Osteoblast (primary cell): Measurements from ENCODE around the gene RNU4-1. TPM values are rescaled to one million over a fixed set of nuclear protein-coding genes. Genes with fewer than 3 reads are reported as not detected.
"Not testable (repeated sequence)": the region's sequence is repeated elsewhere in the genome, so short reads cannot be mapped to it uniquely, and the experiment has no call there.

Source experiments
- DNase-seq: peaks from one replicate; pipeline ENCODE4 v3.0.0; 2011; ENCODE audit warnings: low spot score, mixed read lengths; ENCODE audit not compliant: insufficient read length; ENCODE audit errors: missing footprints
- H2AFZ ChIP-seq: 2 replicates; pipeline ENCODE4 v1.6.0; 2011; ENCODE audit warnings: mild to moderate bottlenecking, low read length
- H3K27ac ChIP-seq: 2 replicates; pipeline ENCODE4 v1.5.1; 2011; ENCODE audit warnings: mild to moderate bottlenecking, low read depth, low read length, moderate library complexity
- H3K27me3 ChIP-seq: 2 replicates; pipeline ENCODE4 v1.6.0; 2012; ENCODE audit warnings: mild to moderate bottlenecking, control low read depth, inconsistent platforms, low read length, moderate library complexity; ENCODE audit not compliant: insufficient read depth
- H3K36me3 ChIP-seq: 2 replicates; pipeline ENCODE4 v1.5.1; 2011; ENCODE audit warnings: mild to moderate bottlenecking, low read length, control low read depth, moderate library complexity; ENCODE audit not compliant: insufficient read depth
- H3K4me1 ChIP-seq: 2 replicates; pipeline ENCODE4 v1.5.1; 2011; ENCODE audit warnings: mild to moderate bottlenecking, low read length, control low read depth, moderate library complexity; ENCODE audit not compliant: insufficient read depth
- H3K4me2 ChIP-seq: 2 replicates; pipeline ENCODE4 v1.6.0; 2011; ENCODE audit warnings: mild to moderate bottlenecking, low read length; ENCODE audit not compliant: insufficient read depth
- H3K4me3 ChIP-seq: fragments of 200-600 bp; sonication (generic); 3 replicates; pipeline ENCODE4 v1.5.1; 2012; ENCODE audit warnings: mild to moderate bottlenecking, low read length, inconsistent platforms; ENCODE audit not compliant: insufficient read depth
- H3K79me2 ChIP-seq: 2 replicates; pipeline ENCODE4 v1.6.0; 2012; ENCODE audit warnings: mild to moderate bottlenecking, low read length, control low read depth, inconsistent platforms; ENCODE audit not compliant: insufficient read depth
- H3K9me3 ChIP-seq: 2 replicates; pipeline ENCODE4 v1.5.1; 2011; ENCODE audit warnings: low read depth, low read length, control low read depth
- H4K20me1 ChIP-seq: 2 replicates; pipeline ENCODE4 v1.6.0; 2012; ENCODE audit warnings: mild to moderate bottlenecking, low read length, control low read depth; ENCODE audit not compliant: insufficient read depth
- total RNA-seq: library from RNA; depleted of rRNA; stranded (reverse); fragments of >200 nt; gene quantifications from 2 replicates; pipeline ENCODE4 v1.2.3, GENCODE V29; 2012
- TF ChIP-seq, protein P1 (sequence below): IDR thresholded peaks from 2 replicates; pipeline ENCODE4 v1.5.1; 2011; ENCODE audit warnings: mild to moderate bottlenecking, low read depth, low read length, moderate library complexity; ENCODE audit errors: extremely low read depth

The RNU4-1 gene
- total RNA-seq, 1 donor, result under 0.01 TPM

DNA sequence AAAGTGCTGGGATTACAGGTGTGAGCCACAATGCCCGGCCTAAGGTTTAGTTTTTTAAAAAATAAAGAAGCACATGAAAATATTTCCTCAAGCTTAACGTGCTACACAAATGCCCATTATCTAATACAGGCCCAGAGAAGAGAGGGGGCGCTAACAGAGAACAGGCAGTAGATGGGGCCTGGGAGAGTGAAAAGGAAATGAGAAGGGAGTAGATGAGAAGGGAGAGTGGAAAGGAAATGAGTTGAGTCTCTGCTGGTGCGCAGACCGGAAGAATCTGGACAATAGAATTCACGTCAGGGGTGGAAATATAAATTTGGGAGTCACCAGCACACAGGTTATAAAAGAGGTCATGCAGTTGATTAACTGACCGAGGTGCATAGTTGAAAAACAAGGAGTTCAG, 38.2 kb downstream of the RNU4-1 start:
- peaks cover 94% of the 10 kb centered on the region for H3K79me2 ChIP-seq
- peaks cover 52% of the 10 kb centered on the region for H4K20me1 ChIP-seq

DNA sequence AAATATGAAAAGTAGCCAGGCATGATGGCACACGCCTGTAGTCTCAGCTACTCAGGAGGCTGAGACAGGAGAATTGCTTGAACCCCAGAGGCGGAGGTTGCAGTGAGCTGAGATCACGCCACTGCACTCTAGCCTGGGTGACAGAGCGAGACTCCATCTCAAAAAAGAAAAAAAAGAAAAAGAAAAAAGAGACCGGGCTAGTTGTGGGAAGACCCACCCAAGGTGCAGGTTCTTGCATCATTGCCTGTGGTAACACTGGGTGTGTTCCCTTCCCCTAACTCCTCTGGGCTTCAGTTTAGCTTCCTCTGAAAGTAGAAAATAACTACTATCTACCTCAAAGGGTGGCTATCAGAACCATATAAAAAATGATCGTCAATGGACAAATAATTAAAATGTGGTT, 39.7 kb downstream of the RNU4-1 start:
- H2AFZ ChIP-seq, DNase-seq, H3K27me3 ChIP-seq, H3K27ac ChIP-seq, H3K9me3 ChIP-seq, H3K4me2 ChIP-seq, H3K4me3 ChIP-seq: not testable (repeated sequence)
- H3K79me2 ChIP-seq, result peaks cover 94% of the 10 kb centered on the region
- H4K20me1 ChIP-seq, result peaks cover 55% of the 10 kb centered on the region
- H3K36me3 ChIP-seq, result peaks cover 20% of the 10 kb centered on the region
- H3K4me1 ChIP-seq, result peaks cover 56% of the 10 kb centered on the region

More for the DNA sequence above, 38.2 kb downstream of the RNU4-1 start:
- peaks cover 16% of the 10 kb centered on the region for H3K36me3 ChIP-seq
- H3K4me1 ChIP-seq, result peaks cover 57% of the 10 kb centered on the region
- no peaks in the 10 kb centered on the region for H3K27me3 ChIP-seq
- DNase-seq, result no peak
- H3K4me3 ChIP-seq, result no peak overlapping the region
- H3K4me2 ChIP-seq, result no peak overlapping the region
- H2AFZ ChIP-seq, result no peak overlapping the region
- TF ChIP-seq, protein P1, sequence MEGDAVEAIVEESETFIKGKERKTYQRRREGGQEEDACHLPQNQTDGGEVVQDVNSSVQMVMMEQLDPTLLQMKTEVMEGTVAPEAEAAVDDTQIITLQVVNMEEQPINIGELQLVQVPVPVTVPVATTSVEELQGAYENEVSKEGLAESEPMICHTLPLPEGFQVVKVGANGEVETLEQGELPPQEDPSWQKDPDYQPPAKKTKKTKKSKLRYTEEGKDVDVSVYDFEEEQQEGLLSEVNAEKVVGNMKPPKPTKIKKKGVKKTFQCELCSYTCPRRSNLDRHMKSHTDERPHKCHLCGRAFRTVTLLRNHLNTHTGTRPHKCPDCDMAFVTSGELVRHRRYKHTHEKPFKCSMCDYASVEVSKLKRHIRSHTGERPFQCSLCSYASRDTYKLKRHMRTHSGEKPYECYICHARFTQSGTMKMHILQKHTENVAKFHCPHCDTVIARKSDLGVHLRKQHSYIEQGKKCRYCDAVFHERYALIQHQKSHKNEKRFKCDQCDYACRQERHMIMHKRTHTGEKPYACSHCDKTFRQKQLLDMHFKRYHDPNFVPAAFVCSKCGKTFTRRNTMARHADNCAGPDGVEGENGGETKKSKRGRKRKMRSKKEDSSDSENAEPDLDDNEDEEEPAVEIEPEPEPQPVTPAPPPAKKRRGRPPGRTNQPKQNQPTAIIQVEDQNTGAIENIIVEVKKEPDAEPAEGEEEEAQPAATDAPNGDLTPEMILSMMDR, result no peak
- no peaks in the 10 kb centered on the region for H3K9me3 ChIP-seq
- H3K27ac ChIP-seq, result no peak overlapping the region

DNA sequence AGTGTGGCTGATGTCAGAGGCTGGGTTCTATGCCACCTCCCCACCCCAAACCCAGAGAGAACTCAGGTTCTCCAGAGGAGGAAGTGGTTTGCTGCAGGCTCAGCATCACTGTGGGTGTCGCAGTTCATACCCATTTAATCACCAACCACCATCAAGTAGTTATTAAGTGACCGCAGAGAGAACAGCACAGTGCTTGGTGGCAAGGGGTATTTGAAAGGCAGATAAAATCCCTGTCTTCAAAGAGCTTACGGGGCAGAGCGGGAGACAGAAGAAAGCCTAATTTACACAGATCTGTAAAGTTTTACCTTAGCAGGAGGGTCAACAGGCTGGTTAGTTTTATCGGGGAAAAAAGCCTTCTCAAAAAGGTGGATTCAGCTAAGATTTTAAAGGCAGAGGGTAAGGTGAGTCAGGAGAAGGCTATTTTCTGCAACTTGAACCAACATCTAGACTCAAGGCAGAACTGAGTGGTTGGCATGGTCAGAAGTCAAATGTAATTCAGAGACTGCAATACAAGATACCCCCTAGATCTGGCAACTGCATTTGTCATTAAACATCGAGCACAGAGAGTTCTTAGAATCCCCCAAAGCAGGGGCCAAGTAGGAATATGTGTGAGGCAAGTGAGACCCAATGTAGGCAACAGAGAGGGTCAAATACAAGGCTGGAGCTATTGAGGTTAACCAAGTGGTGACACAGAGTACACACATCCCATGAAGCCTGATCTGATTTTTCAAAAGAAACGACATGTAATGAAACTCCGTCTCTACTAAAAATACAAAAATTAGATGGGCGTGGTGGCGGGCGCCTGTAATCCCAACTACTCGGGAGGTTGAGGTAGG, 40.7 kb downstream of the RNU4-1 start:
- no peaks in the 10 kb centered on the region for H3K9me3 ChIP-seq
- no peak overlapping the region for H3K27ac ChIP-seq
- no peaks in the 10 kb centered on the region for H3K27me3 ChIP-seq
- H2AFZ ChIP-seq, result no peak overlapping the region
- H3K79me2 ChIP-seq, result peaks cover 95% of the 10 kb centered on the region
- no peak overlapping the region for H3K4me2 ChIP-seq
- H4K20me1 ChIP-seq, result peaks cover 51% of the 10 kb centered on the region
- H3K4me1 ChIP-seq, result peaks cover 56% of the 10 kb centered on the region
- peaks cover 20% of the 10 kb centered on the region for H3K36me3 ChIP-seq
- TF ChIP-seq, protein P1, result no peak
- no peak overlapping the region for H3K4me3 ChIP-seq
- no peak for DNase-seq

DNA sequence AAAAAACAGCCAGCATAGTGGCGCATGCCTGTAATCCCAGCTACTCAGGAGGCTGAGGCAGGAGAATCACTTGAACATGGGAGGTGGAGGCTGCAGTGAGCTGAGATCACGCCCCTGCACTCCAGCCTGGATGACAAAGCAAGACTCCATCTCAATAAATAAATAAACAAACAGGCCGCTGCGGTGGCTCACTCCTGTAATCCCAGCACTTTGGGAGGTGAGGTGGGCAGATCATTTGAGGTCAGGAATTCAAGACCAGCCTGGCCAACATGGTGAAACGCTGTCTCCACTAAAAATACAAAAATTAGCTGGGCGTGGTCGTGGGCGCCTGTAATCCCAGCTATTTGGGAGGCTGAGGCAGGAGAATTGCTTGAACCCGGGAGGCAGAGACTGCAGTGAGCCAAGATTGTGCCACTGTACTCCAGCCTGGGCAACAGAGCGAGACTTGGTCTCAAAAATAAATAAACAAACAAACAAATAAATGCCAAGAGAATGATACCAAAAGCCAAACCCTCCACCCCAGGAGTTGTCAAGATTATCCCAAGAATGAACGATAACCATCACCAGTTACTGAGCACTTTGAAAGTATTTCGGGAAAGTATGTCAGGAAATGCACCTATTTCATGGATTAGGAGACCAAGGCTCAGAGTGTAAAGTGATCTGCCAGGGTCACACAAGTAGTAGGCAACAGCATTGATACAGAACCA, 41.5 kb downstream of the RNU4-1 start:
- H3K27me3 ChIP-seq, H3K4me2 ChIP-seq, H3K27ac ChIP-seq, H3K9me3 ChIP-seq, H3K4me3 ChIP-seq, H2AFZ ChIP-seq, DNase-seq: not testable (repeated sequence)
- peaks cover 20% of the 10 kb centered on the region for H3K36me3 ChIP-seq
- peaks cover 47% of the 10 kb centered on the region for H4K20me1 ChIP-seq
- H3K79me2 ChIP-seq, result peaks cover 97% of the 10 kb centered on the region
- peaks cover 51% of the 10 kb centered on the region for H3K4me1 ChIP-seq
